Measurements from ENCODE around the gene AGAP1. TPM values are rescaled to one million over a fixed set of nuclear protein-coding genes. Genes with fewer than 3 reads are reported as not detected.

The AGAP1 gene
- total and polyA plus RNA-seq, 7 donors: 4.2 to 21.6 (median 16.6) TPM

GRCh38 chr2:236105955-236106607 is 612.2 kb downstream of the AGAP1 start:
- no peak overlapping the region for H3K4me3 ChIP-seq
- no peak for DNase-seq
- 87 to 93% (median 89%) methylated on average over 16 of the region's 16 CpGs for WGBS, 3 donors
- ATAC-seq: no peak
- H3K27ac ChIP-seq: no peak overlapping the region
- intact Hi-C loops (cut with DNase I): no loop called here
- no peaks in the 10 kb centered on the region for H3K4me1 ChIP-seq
- no peaks in the 10 kb centered on the region for H3K36me3 ChIP-seq (ENCODE audit: insufficient read depth in 1 of 2, low read depth in 1 of 2)
- H3K9me3 ChIP-seq: no peaks in the 10 kb centered on the region
- H3K27me3 ChIP-seq (ENCODE audit: insufficient read depth in 3 of 3, low read length in 2 of 3): no peaks in the 10 kb centered on the region
- TF ChIP-seq CTCF (IDR thresholded peaks at IDR 0.05): no peak

- Histone ChIP-seq H3K4me3 (no peak overlapping the region), H3K4me1 (no peaks in the 10 kb centered on the region), H3K9me3 (no peaks in the 10 kb centered on the region), H3K27ac (no peak overlapping the region), H3K27me3 (ENCODE audit: insufficient read depth in 3 of 3, low read length in 2 of 3) (no peaks in the 10 kb centered on the region), H3K36me3 (ENCODE audit: insufficient read depth in 1 of 2, low read depth in 1 of 2) (no peaks in the 10 kb centered on the region)
- WGBS, 3 donors: 66 to 75% (median 67%) methylated on average over 5 to 10 of the region's 10 CpGs
- intact Hi-C loops (cut with DNase I): no loop called here
- no peak for ATAC-seq
- TF ChIP-seq CTCF (IDR thresholded peaks at IDR 0.05): no peak
- DNase-seq: no peak
Measured at GRCh38 chr2:236106761-236107160, 612.9 kb downstream of the AGAP1 start.

- DNase-seq (no peak), ATAC-seq (no peak)
- Histone ChIP-seq H3K4me1 (no peaks in the 10 kb centered on the region), H3K9me3 (no peaks in the 10 kb centered on the region), H3K36me3 (ENCODE audit: insufficient read depth in 1 of 2, low read depth in 1 of 2) (no peaks in the 10 kb centered on the region), H3K27ac (no peak overlapping the region), H3K4me3 (no peak overlapping the region), H3K27me3 (ENCODE audit: insufficient read depth in 3 of 3, low read length in 2 of 3) (no peaks in the 10 kb centered on the region)
- 83 to 86% (median 85%) methylated on average over 11 of the region's 11 CpGs for WGBS, 3 donors
- no peak for TF ChIP-seq CTCF (IDR thresholded peaks at IDR 0.05)
- intact Hi-C loops (cut with DNase I): no loop called here
Measured at GRCh38 chr2:236107536-236107935, 613.7 kb downstream of the AGAP1 start.

GRCh38 chr2:236107942-236108625 is 614.2 kb downstream of the AGAP1 start:
- ATAC-seq (no peak), DNase-seq (no peak)
- WGBS, 3 donors: 54 to 56% (median 54%) methylated on average over 20 of the region's 20 CpGs
- no peak overlapping the region for H3K27ac ChIP-seq
- H3K36me3 ChIP-seq (ENCODE audit: insufficient read depth in 1 of 2, low read depth in 1 of 2): no peaks in the 10 kb centered on the region
- intact Hi-C loops (cut with DNase I): no loop called here
- no peak overlapping the region for H3K4me3 ChIP-seq
- H3K4me1 ChIP-seq: no peaks in the 10 kb centered on the region
- H3K27me3 ChIP-seq (ENCODE audit: insufficient read depth in 3 of 3, low read length in 2 of 3): no peaks in the 10 kb centered on the region
- no peak for TF ChIP-seq CTCF (IDR thresholded peaks at IDR 0.05)
- no peaks in the 10 kb centered on the region for H3K9me3 ChIP-seq
